OCI-M2 (cell line): Measurements from ENCODE around the gene USP54.

ENCODE experiments used
- DNase-seq: peaks from one replicate; lab custom pipeline; 2025; ENCODE audit not compliant: unreplicated experiment; lab: John Stamatoyannopoulos, UW

The USP54 gene

GRCh38 chr10:73537288-73537687 is 53.9 kb downstream of the USP54 start:
- no peak for DNase-seq

DNA sequence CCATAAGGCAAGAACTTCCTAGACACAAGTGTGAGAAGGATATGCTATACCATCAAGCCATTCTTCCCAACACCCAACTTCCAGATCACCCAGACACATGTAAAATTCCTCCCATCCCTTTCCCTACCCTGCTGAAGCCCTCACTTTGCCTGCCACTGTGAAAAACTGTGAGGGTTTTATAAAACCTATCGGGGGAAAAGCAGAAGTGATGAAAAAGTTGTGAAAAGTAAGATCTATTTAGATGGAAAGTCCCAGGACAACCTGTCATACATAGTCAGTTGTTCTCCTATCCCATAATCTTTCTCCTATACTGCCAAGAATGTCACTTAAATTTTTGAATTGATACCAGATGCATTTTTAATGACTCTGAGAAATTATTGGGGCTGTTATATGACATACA is 56.3 kb downstream of the USP54 start:
- no peak for DNase-seq

GRCh38 chr10:73529089-73529832 is 61.9 kb downstream of the USP54 start:
- DNase-seq, result peak; percentile 4

- no peak for DNase-seq
Measured at GRCh38 chr10:73522263-73522662, 68.9 kb downstream of the USP54 start.

- no peak for DNase-seq
Measured at GRCh38 chr10:73519336-73519735, 71.8 kb downstream of the USP54 start.

DNA sequence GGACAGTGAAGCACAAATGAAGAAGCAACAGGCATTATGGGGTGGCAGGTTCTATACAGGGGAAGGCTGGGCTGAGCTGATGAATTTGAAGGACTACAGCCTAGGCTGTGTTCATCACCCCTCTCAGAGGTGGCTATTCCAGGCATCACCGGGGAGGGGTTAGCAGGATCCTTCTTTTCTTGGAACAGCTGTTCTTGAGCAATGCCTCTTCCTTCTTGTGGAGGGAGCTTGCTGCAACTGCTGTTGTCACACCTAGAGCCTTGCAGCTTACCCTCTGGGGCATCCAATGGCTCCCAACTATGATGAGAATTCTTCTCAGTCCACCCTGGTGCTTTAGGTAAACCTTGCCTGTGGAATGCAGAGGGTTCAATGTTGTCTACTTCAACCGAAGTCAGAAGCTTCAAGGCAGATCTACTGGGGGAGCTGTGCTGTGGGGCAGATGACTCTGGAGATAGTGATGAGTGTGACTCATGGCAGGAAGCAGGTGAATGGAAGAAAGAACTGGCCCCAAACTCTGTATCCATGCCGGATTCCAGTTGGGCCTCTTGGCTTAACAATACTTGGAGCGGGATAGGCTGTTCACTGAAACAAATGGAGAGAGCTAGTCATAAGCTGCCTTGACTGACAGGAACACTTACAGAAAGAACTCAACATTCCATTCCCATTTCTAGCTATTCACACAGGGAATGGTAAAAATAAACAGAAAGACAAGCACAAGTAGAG is 73.8 kb downstream of the USP54 start:
- no peak for DNase-seq

DNA sequence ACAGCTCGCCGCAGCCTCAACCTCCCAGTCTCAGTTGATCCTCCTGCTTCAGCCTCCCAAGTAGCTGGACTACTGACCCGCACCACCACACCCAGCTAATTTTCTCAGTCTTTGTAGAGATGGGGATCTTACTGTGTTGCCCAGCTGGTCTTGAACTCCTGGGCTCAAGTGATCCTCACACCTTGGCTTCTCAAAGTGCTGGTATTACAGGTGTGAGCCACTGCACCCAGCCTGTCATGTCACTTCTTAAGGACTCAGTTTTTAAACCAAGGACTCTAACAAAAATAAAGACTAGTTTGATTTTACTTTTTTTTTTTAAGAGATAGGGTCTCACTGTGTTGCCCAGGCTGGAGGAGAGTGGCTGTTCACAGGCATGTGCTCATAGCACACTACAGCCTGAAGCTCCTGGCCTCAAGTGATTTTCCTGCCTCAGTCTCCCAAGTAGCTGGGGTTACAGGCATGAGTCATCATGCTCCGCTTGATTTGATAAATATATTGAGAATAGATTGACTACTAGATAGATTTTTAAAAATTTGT is 78.9 kb downstream of the USP54 start:
- no peak for DNase-seq

GRCh38 chr10:73509695-73510094 is 81.4 kb downstream of the USP54 start:
- DNase-seq, result no peak

DNA sequence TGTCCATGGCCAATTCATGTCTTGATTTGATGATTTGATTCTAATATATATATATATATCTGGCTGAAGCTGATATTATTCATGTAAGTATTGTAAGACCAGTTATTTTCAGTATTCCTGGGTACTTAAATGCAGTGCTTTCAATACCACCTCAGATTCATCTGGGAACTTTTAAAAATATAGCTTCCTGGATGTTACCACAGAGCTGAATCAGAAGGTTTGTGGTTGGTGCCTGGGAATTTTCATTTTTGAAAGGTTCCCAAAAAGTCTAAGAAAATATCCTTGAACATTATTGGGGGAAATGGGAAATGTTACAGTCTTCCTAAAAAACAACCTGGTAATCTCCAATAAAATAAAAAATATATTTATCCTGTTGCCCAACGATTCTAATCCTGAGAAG is 84.7 kb downstream of the USP54 start:
- no peak for DNase-seq

DNA sequence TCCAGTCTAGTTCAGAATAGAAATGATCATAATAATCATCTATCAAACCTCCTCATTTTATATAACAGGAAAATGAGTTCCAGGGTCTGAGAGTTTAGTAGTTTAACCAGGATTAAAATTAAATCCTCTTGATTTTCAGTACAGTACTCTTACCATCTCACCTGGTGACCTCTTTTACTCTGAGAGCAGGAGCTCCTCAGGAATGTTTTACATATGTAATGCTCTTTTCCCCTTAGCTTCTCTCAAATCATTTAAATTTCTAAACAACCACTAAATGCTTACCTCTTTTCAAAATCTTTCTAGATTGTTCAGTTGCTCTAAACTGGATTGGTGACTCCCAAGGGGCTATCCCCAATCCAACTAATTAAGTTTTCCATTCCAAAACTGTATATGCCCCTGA is 85.1 kb downstream of the USP54 start:
- DNase-seq, result no peak

DNA sequence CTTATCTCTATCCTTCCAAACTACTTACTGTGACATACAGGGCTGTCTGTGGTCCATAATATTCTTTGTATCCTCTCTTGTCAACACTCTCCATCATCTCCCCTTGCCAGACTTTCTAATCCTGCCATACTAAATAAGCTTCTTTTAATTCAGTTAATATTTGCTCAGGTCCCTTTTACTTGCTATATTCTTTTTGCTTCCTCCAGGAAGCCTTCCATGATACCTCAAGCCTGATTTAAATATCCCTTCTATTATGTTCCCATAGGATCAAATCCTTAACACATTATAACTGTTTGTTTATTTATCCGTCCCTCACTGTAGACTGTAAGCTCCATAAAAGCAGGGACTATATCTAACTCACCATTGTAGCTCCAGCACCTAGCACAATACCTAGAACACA is 88.1 kb downstream of the USP54 start:
- no peak for DNase-seq

DNA sequence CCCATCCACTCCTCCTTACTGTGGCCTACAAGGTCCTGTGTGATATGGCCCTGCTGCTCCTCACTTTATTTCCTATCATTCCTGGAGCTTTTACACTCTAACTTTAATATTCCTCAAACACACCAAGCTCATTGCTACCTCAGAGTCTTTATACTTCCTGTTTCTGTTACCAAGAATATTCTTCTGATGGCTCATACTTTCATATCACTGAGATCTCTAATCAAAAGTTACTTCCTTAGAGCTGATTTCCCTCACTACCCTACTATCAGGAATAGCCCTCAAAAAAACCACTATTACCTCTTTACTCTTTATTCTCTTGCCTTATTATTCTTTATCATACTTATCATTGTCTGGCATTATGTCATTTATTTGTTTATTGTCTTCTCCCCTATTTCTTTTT is 89.5 kb downstream of the USP54 start:
- DNase-seq, result no peak

GRCh38 chr10:73497623-73498022 is 93.5 kb downstream of the USP54 start:
- no peak for DNase-seq

- DNase-seq, result peak; percentile 37
Measured at GRCh38 chr10:73495884-73496674, 95.1 kb downstream of the USP54 start, which contains the start of gene PPP3CB. TSS of gene PPP3CB (minus strand) at chr10:73496024. CDS start at chr10:73495889, 135 bp downstream.

DNA sequence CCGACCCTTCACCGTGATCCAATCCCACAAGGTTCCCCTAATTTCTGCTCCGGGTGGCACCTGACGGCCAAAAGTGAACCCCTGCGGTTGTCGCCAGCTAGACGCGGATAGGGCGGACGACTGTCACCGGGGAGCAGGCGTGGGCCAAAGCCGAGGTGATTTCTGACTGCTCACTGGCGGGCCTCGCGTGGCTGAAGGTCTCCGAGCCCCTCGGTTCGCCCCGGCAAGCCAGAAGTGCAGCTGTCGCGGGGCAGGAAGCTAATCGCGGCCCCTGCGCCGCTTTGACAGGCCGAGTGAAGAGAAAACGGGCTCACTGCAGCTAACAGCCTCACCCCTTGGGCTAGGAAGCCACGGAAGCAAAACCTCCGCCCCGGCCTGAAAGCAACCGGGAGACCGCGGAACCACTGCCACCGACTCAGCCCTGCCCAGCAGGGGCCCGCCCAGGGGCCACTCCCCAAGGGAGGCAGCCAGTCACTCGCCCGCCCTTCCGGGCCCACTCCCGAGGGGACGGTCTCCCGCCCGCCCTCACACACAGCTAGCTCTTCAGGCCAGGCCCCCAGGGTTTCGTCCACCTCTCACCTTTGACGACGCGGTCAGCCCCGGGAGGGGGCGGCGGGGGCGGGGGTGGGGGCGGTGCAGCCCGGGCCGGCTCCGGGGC is 95.8 kb downstream of the USP54 start:
- peak; percentile 51 for DNase-seq

GRCh38 chr10:73494877-73495225 is 96.3 kb downstream of the USP54 start:
- no peak for DNase-seq

DNA sequence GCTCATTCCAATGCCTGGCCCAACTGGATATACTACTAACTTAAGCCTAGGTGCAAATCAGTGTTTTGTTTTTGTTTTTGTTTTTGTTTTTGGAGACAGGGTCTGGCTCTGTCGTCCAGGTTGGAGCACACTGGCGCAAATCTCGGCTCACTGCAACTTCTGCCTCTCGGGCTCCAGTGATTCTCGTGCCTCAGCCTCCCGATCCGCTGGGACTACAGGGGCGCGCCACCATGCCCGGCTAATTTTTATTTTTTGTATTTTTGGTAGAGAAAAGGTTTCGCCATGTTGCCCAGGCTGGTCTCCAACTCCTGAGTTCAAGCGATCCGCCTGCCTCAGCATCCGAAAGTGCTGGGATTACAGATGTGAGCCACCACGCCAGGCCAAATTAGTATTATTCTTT is 96.9 kb downstream of the USP54 start:
- DNase-seq, result no peak

DNA sequence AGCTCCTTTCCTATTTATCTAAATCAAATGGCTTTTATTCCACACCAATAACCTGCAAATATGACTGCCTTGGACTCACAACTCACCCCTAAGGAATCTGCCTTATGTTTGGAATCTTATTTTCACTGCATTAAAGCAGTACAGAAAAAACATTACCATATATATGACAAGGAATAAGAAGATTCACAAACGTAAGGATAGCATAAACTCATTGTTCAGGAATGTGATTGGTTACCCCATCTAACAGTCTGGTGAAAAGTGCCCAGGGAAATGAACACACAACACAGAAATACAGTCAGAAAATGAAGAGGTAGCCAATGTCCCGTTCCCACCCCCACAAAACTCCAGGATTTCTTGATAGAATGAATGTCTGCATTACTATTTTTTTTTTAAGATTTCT is 97.4 kb downstream of the USP54 start:
- DNase-seq, result no peak

DNA sequence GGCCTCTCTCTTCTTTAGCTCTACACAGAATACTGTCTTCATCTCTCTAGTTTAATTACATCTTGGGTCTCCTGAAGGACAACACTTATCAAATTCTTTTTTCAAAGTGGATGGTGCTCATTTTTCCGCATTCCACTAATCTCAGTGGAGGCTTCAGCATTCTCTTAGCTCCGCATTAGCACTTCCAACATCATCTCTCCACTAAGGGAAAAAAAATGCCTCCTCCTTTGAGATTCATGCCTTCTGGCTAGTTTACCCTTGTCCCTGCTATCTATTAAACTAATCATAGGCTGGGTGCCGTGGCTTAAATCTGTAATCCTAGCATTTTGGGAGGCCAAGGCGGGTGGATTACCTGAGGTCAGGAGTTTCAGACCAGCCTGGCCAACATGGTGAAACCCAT is 104.5 kb downstream of the USP54 start:
- no peak for DNase-seq

GRCh38 chr10:73485320-73485719 is 105.8 kb downstream of the USP54 start:
- no peak for DNase-seq

- no peak for DNase-seq
Measured at GRCh38 chr10:73480158-73480557, 111.0 kb downstream of the USP54 start.
